DND-41 (cell line): ENCODE results near the gene OR2T8.

Experiments used
- EZH2 ChIP-seq: IDR thresholded peaks from 3 replicates; pipeline ENCODE4 v1.6.1; 2012; ENCODE audit warnings: borderline replicate concordance, low read depth, mild to moderate bottlenecking, moderate library complexity, low read length, inconsistent platforms; ENCODE audit not compliant: severe bottlenecking
- TF ChIP-seq, protein P1 (sequence below): IDR thresholded peaks from 2 replicates; pipeline ENCODE4 v1.5.1; 2012; ENCODE audit warnings: borderline replicate concordance, low read length, moderate library complexity, mild to moderate bottlenecking; ENCODE audit not compliant: poor library complexity, severe bottlenecking; ENCODE audit errors: extremely low read depth

DNA sequence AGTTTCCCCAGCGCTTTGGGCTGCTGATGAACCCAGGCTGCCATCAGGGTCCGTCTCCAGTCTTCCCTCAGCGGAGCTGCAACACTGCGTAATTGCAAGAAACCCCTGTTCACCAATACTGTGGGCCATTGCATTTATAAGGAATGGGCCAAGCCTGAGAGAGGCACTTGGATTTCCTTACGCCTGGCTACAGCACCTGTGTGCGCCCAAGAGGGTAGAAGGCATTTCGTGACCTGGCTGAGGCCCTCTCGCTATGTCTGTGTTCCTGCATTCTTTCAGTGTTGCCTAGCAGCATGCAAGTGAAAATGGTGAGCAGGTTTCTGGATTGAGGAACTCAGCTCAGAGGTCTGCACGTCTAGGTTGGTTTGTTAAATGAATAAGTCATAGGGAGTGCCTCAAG is 36.7 kb upstream of the OR2T8 start:
- TF ChIP-seq, protein P1, sequence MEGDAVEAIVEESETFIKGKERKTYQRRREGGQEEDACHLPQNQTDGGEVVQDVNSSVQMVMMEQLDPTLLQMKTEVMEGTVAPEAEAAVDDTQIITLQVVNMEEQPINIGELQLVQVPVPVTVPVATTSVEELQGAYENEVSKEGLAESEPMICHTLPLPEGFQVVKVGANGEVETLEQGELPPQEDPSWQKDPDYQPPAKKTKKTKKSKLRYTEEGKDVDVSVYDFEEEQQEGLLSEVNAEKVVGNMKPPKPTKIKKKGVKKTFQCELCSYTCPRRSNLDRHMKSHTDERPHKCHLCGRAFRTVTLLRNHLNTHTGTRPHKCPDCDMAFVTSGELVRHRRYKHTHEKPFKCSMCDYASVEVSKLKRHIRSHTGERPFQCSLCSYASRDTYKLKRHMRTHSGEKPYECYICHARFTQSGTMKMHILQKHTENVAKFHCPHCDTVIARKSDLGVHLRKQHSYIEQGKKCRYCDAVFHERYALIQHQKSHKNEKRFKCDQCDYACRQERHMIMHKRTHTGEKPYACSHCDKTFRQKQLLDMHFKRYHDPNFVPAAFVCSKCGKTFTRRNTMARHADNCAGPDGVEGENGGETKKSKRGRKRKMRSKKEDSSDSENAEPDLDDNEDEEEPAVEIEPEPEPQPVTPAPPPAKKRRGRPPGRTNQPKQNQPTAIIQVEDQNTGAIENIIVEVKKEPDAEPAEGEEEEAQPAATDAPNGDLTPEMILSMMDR, result no peak
- no peak for TF ChIP-seq EZH2
